Activated CD4-positive, alpha-beta T cell treated with anti-CD3 and anti-CD28 coated beads, Interleukin-10, Interleukin-2, amounts not matched to agents 100 ng/mL and 50 ng/mL, durations not matched to agents 16 hours and 8 hours (primary cell): Measurements from ENCODE around the gene HOXB5.

Experiments used
- DNase-seq: peaks from one replicate; pipeline ENCODE4 v3.0.0-alpha.2; 2020

HOXB5 gene

GRCh38 chr17:48588074-48588415, 5.5 kb downstream of the HOXB5 start:
- DNase-seq, result no peak

- DNase-seq, result no peak
These were observed 6.1 kb downstream of the HOXB5 start for GRCh38 chr17:48587276-48588073.

GRCh38 chr17:48586355-48587258, 7.0 kb downstream of the HOXB5 start:
- no peak for DNase-seq

GRCh38 chr17:48584223-48584741, 9.3 kb downstream of the HOXB5 start:
- DNase-seq, result no peak

- DNase-seq, result no peak
These were observed 9.8 kb downstream of the HOXB5 start for GRCh38 chr17:48583708-48584222.

- no peak for DNase-seq
These were observed 10.9 kb downstream of the HOXB5 start for GRCh38 chr17:48582750-48583069.

- no peak for DNase-seq
These were observed 13.6 kb downstream of the HOXB5 start for GRCh38 chr17:48579760-48580554.

GRCh38 chr17:48579471-48579759, 14.2 kb downstream of the HOXB5 start:
- no peak for DNase-seq

- no peak for DNase-seq
These were observed 14.7 kb downstream of the HOXB5 start for GRCh38 chr17:48578616-48579470.

GRCh38 chr17:48577946-48578615, 15.5 kb downstream of the HOXB5 start, which contains the start of gene HOXB4:
Gene HOXB4 (minus strand): TSS chr17:48578350. CDS start chr17:48578319, 31 bp downstream.
- DNase-seq, result peak; percentile 82

GRCh38 chr17:48577330-48577945, 16.1 kb downstream of the HOXB5 start:
- DNase-seq, result peak; percentile 22

- DNase-seq, result peak; percentile 16
These were observed 16.9 kb downstream of the HOXB5 start for GRCh38 chr17:48576479-48577309.

GRCh38 chr17:48575673-48576478, 17.7 kb downstream of the HOXB5 start:
- no peak for DNase-seq

GRCh38 chr17:48575066-48575582, 18.5 kb downstream of the HOXB5 start:
- no peak for DNase-seq

- no peak for DNase-seq
These were observed 19.0 kb downstream of the HOXB5 start for GRCh38 chr17:48574505-48575065.

GRCh38 chr17:48571826-48572417, 21.7 kb downstream of the HOXB5 start:
- DNase-seq, result no peak

- DNase-seq, result no peak
These were observed 22.4 kb downstream of the HOXB5 start for GRCh38 chr17:48571024-48571818.
